ENCODE data around the gene USP17L25. TPM values are rescaled to one million over a fixed set of nuclear protein-coding genes. Genes with fewer than 3 reads are reported as not detected.
"Not testable (repeated sequence)": the region's sequence is repeated elsewhere in the genome, so short reads cannot be mapped to it uniquely, and the experiment has no call there.

The USP17L25 gene, protein sequence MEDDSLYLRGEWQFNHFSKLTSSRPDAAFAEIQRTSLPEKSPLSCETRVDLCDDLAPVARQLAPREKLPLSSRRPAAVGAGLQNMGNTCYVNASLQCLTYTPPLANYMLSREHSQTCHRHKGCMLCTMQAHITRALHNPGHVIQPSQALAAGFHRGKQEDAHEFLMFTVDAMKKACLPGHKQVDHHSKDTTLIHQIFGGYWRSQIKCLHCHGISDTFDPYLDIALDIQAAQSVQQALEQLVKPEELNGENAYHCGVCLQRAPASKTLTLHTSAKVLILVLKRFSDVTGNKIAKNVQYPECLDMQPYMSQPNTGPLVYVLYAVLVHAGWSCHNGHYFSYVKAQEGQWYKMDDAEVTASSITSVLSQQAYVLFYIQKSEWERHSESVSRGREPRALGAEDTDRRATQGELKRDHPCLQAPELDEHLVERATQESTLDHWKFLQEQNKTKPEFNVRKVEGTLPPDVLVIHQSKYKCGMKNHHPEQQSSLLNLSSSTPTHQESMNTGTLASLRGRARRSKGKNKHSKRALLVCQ
- total RNA-seq (not detected), polyA plus RNA-seq (not detected)

DNA sequence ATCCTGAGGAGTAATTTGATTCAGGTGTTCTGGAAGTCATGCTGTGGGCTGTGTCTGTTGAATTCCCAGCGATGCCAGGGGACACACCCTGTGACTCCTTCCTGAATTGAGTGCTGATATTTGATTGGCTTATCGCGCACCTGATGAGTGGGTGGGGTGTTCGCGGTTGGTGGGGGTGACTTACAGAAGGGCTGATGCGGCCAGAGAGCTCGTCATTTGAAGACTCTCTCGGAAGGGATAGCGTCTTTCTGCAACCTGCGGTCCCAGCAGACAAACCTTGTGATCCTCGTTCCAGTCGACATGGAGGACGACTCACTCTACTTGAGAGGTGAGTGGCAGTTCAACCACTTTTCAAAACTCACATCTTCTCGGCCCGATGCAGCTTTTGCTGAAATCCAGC is at the start of gene USP17L25:
Gene USP17L25 (plus strand): TSS at position 301 of the 400 bp plus-strand sequence. CDS start 0 bp downstream, at position 301.
- not testable (repeated sequence) for H3K4me1 Mint-ChIP-seq; H3K4me1 ChIP-seq (ENCODE audit: control insufficient read depth, insufficient read depth, low read length, poor library complexity, severe bottlenecking); H3K36me3 Mint-ChIP-seq; H3K27ac ChIP-seq (ENCODE audit: insufficient read depth, low read length, poor library complexity, severe bottlenecking); DNase-seq; H3K27me3 Mint-ChIP-seq; H3K4me3 ChIP-seq (ENCODE audit: low read depth, low read length); H3K9me3 ChIP-seq (ENCODE audit: control insufficient read depth in 2 of 2, low read length in 2 of 2); H3K4me3 Mint-ChIP-seq; H3K9me3 Mint-ChIP-seq; H3K27me3 ChIP-seq (ENCODE audit: control insufficient read depth, insufficient read depth, low read length); H3K27ac Mint-ChIP-seq; ATAC-seq (ENCODE audit: low read depth in 2 of 2); H3K36me3 ChIP-seq (ENCODE audit: control insufficient read depth, insufficient read depth, low read length)

- H3K4me3 ChIP-seq (ENCODE audit: low read depth, low read length); H3K4me3 Mint-ChIP-seq; ATAC-seq (ENCODE audit: low read depth in 2 of 2); H3K4me1 ChIP-seq (ENCODE audit: control insufficient read depth, insufficient read depth, low read length, poor library complexity, severe bottlenecking); H3K9me3 ChIP-seq (ENCODE audit: control insufficient read depth in 2 of 2, low read length in 2 of 2); H3K36me3 ChIP-seq (ENCODE audit: control insufficient read depth, insufficient read depth, low read length); H3K36me3 Mint-ChIP-seq; DNase-seq; H3K27ac Mint-ChIP-seq; H3K27ac ChIP-seq (ENCODE audit: insufficient read depth, low read length, poor library complexity, severe bottlenecking); H3K27me3 Mint-ChIP-seq; H3K27me3 ChIP-seq (ENCODE audit: control insufficient read depth, insufficient read depth, low read length); H3K9me3 Mint-ChIP-seq; H3K4me1 Mint-ChIP-seq: not testable (repeated sequence)
Observed at GRCh38 chr4:9324191-9324590, 5.5 kb upstream of the USP17L25 start.

DNA sequence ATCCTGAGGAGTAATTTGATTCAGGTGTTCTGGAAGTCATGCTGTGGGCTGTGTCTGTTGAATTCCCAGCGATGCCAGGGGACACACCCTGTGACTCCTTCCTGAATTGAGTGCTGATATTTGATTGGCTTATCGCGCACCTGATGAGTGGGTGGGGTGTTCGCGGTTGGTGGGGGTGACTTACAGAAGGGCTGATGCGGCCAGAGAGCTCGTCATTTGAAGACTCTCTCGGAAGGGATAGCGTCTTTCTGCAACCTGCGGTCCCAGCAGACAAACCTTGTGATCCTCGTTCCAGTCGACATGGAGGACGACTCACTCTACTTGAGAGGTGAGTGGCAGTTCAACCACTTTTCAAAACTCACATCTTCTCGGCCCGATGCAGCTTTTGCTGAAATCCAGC is 4.8 kb upstream of the USP17L25 start, which contains the start of gene USP17L24:
Gene USP17L24 (plus strand): TSS at position 301 of the 400 bp plus-strand sequence. CDS start 0 bp downstream, at position 301.
- H3K27me3 ChIP-seq (ENCODE audit: control insufficient read depth, insufficient read depth, low read length); H3K27ac ChIP-seq (ENCODE audit: insufficient read depth, low read length, poor library complexity, severe bottlenecking); H3K4me1 ChIP-seq (ENCODE audit: control insufficient read depth, insufficient read depth, low read length, poor library complexity, severe bottlenecking); H3K36me3 Mint-ChIP-seq; H3K27ac Mint-ChIP-seq; H3K9me3 Mint-ChIP-seq; H3K4me3 ChIP-seq (ENCODE audit: low read depth, low read length); H3K36me3 ChIP-seq (ENCODE audit: control insufficient read depth, insufficient read depth, low read length); H3K9me3 ChIP-seq (ENCODE audit: control insufficient read depth in 2 of 2, low read length in 2 of 2); H3K4me1 Mint-ChIP-seq; DNase-seq; ATAC-seq (ENCODE audit: low read depth in 2 of 2); H3K4me3 Mint-ChIP-seq; H3K27me3 Mint-ChIP-seq: not testable (repeated sequence)

DNA sequence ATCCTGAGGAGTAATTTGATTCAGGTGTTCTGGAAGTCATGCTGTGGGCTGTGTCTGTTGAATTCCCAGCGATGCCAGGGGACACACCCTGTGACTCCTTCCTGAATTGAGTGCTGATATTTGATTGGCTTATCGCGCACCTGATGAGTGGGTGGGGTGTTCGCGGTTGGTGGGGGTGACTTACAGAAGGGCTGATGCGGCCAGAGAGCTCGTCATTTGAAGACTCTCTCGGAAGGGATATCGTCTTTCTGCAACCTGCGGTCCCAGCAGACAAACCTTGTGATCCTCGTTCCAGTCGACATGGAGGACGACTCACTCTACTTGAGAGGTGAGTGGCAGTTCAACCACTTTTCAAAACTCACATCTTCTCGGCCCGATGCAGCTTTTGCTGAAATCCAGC is 4.6 kb downstream of the USP17L25 start, which contains the start of gene USP17L26:
Gene USP17L26 (plus strand): TSS at position 301 of the 400 bp plus-strand sequence. CDS start 0 bp downstream, at position 301.
- not testable (repeated sequence) for H3K27ac Mint-ChIP-seq; ATAC-seq (ENCODE audit: low read depth in 2 of 2); H3K27ac ChIP-seq (ENCODE audit: insufficient read depth, low read length, poor library complexity, severe bottlenecking); H3K36me3 Mint-ChIP-seq; H3K27me3 Mint-ChIP-seq; H3K36me3 ChIP-seq (ENCODE audit: control insufficient read depth, insufficient read depth, low read length); H3K4me1 Mint-ChIP-seq; H3K4me3 Mint-ChIP-seq; H3K27me3 ChIP-seq (ENCODE audit: control insufficient read depth, insufficient read depth, low read length); H3K4me3 ChIP-seq (ENCODE audit: low read depth, low read length); DNase-seq; H3K9me3 ChIP-seq (ENCODE audit: control insufficient read depth in 2 of 2, low read length in 2 of 2); H3K4me1 ChIP-seq (ENCODE audit: control insufficient read depth, insufficient read depth, low read length, poor library complexity, severe bottlenecking); H3K9me3 Mint-ChIP-seq

- not testable (repeated sequence) for H3K9me3 ChIP-seq (ENCODE audit: control insufficient read depth in 2 of 2, low read length in 2 of 2); H3K27ac ChIP-seq (ENCODE audit: insufficient read depth, low read length, poor library complexity, severe bottlenecking); H3K4me3 Mint-ChIP-seq; H3K27me3 ChIP-seq (ENCODE audit: control insufficient read depth, insufficient read depth, low read length); ATAC-seq (ENCODE audit: low read depth in 2 of 2); DNase-seq; H3K4me1 ChIP-seq (ENCODE audit: control insufficient read depth, insufficient read depth, low read length, poor library complexity, severe bottlenecking); H3K9me3 Mint-ChIP-seq; H3K36me3 Mint-ChIP-seq; H3K27ac Mint-ChIP-seq; H3K4me3 ChIP-seq (ENCODE audit: low read depth, low read length); H3K27me3 Mint-ChIP-seq; H3K36me3 ChIP-seq (ENCODE audit: control insufficient read depth, insufficient read depth, low read length); H3K4me1 Mint-ChIP-seq
Observed at GRCh38 chr4:9339103-9339502, 9.4 kb downstream of the USP17L25 start, which contains the start of gene USP17L5. Gene USP17L5, plus strand, starts transcription at chr4:9339403. Its CDS starts 0 bp downstream, at chr4:9339403.

- H3K9me3 Mint-ChIP-seq; H3K27ac ChIP-seq (ENCODE audit: insufficient read depth, low read length, poor library complexity, severe bottlenecking); DNase-seq; H3K27me3 Mint-ChIP-seq; H3K4me1 ChIP-seq (ENCODE audit: control insufficient read depth, insufficient read depth, low read length, poor library complexity, severe bottlenecking); H3K36me3 ChIP-seq (ENCODE audit: control insufficient read depth, insufficient read depth, low read length); H3K9me3 ChIP-seq (ENCODE audit: control insufficient read depth in 2 of 2, low read length in 2 of 2); H3K36me3 Mint-ChIP-seq; H3K4me1 Mint-ChIP-seq; H3K27me3 ChIP-seq (ENCODE audit: control insufficient read depth, insufficient read depth, low read length); H3K4me3 ChIP-seq (ENCODE audit: low read depth, low read length); H3K27ac Mint-ChIP-seq; H3K4me3 Mint-ChIP-seq; ATAC-seq (ENCODE audit: low read depth in 2 of 2): not testable (repeated sequence)
Observed at GRCh38 chr4:9343848-9344247, 14.1 kb downstream of the USP17L25 start, which contains the start of gene USP17L27. Gene USP17L27, plus strand, starts transcription at chr4:9344148. Its CDS starts 0 bp downstream, at chr4:9344148.

- H3K36me3 ChIP-seq (ENCODE audit: control insufficient read depth, insufficient read depth, low read length); H3K9me3 Mint-ChIP-seq; H3K27me3 ChIP-seq (ENCODE audit: control insufficient read depth, insufficient read depth, low read length); H3K27ac ChIP-seq (ENCODE audit: insufficient read depth, low read length, poor library complexity, severe bottlenecking); H3K4me3 ChIP-seq (ENCODE audit: low read depth, low read length); H3K4me1 ChIP-seq (ENCODE audit: control insufficient read depth, insufficient read depth, low read length, poor library complexity, severe bottlenecking); ATAC-seq (ENCODE audit: low read depth in 2 of 2); DNase-seq; H3K36me3 Mint-ChIP-seq; H3K9me3 ChIP-seq (ENCODE audit: control insufficient read depth in 2 of 2, low read length in 2 of 2); H3K4me3 Mint-ChIP-seq; H3K27me3 Mint-ChIP-seq; H3K4me1 Mint-ChIP-seq; H3K27ac Mint-ChIP-seq: not testable (repeated sequence)
Observed at GRCh38 chr4:9348593-9348992, 18.9 kb downstream of the USP17L25 start, which contains the start of gene USP17L28. Gene USP17L28, plus strand, starts transcription at chr4:9348893. Its CDS starts 0 bp downstream, at chr4:9348893.

GRCh38 chr4:9350866-9351265 is 21.2 kb downstream of the USP17L25 start:
- not testable (repeated sequence) for H3K27me3 ChIP-seq (ENCODE audit: control insufficient read depth, insufficient read depth, low read length); H3K27ac Mint-ChIP-seq; H3K4me1 Mint-ChIP-seq; H3K4me3 ChIP-seq (ENCODE audit: low read depth, low read length); H3K36me3 ChIP-seq (ENCODE audit: control insufficient read depth, insufficient read depth, low read length); H3K27ac ChIP-seq (ENCODE audit: insufficient read depth, low read length, poor library complexity, severe bottlenecking); H3K4me1 ChIP-seq (ENCODE audit: control insufficient read depth, insufficient read depth, low read length, poor library complexity, severe bottlenecking); H3K9me3 Mint-ChIP-seq; H3K27me3 Mint-ChIP-seq; H3K36me3 Mint-ChIP-seq; H3K9me3 ChIP-seq (ENCODE audit: control insufficient read depth in 2 of 2, low read length in 2 of 2); DNase-seq; ATAC-seq (ENCODE audit: low read depth in 2 of 2); H3K4me3 Mint-ChIP-seq
